Uterus (tissue), 2 donors: ENCODE measurements around the gene FAM171A2.
A peak's percentile ranks its signal among the peaks of the same experiment; 100 is the strongest.

Experiments used
- CTCF ChIP-seq, 4 experiments: fragments of 200-600 bp in 2 of 4; fragments of 450-650 bp in 2 of 4; sonication (generic) in 2 of 4; IDR thresholded peaks; one replicate each; pipeline ENCODE4 v1.5.1; 2016 to 2019; ENCODE audit warnings: antibody characterized with exemption in 4 of 4, mild to moderate bottlenecking in 2 of 4, moderate library complexity in 1 of 4
- POLR2A ChIP-seq, 2 donors: fragments of 450-650 bp; IDR thresholded peaks; one replicate each; pipeline ENCODE4 v1.6.1; 2016; ENCODE audit warnings: antibody characterized with exemption in 2 of 2, mild to moderate bottlenecking in 1 of 2, moderate library complexity in 1 of 2

GRCh38 chr17:44354582-44355561 is 8.8 kb downstream of the FAM171A2 start:
- TF ChIP-seq CTCF (IDR thresholded peaks at IDR 0.05) (peak in 2 of 4 experiments; percentile 16 to 31), POLR2A (IDR thresholded peaks at IDR 0.05) (no peak)
